Dedifferentiated amniotic fluid mesenchymal stem cell (primary cell): ENCODE measurements around the gene CUBN.

Experiments
- DNase-seq: peaks from one replicate; pipeline ENCODE4 v3.0.0-alpha.2; 2016; ENCODE audit errors: extremely low spot score

Gene CUBN

DNA sequence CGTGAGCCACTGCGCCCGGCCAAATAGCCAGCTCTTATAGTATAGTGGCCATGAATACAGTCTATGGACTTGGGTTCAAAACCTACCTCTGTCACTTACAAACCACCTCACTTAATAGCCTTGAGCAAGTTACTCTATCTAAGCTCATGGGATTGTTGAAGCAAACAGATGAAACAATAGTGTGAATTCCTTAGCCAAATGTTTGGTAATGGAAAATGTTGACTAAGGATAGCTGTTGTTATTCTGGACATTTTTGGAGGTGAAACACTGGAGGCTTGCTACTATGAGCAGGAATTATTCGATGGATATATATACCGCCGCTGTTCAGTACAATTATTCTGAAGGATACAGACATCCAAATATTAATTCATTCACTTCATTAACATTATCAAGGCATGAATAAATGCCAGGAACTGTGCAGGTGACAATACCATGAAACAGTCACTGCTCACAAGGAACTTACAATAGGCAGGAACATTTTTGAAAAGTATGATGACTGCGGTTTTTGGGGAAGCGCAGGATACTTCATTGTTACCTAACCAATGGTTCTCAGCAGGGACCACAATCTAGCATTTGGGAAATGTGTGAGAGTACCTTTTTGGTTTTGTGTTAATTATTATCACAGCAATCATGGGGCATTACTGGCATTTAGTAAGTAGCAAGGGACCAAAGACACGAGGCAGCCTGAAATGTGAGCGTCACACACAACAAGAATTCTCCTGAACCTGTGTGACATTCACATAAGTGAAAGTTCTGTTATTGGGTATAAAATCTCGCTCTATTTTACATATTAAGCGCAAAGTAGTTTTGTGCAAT lies 55.7 kb downstream of the CUBN start:
- no peak for DNase-seq

DNA sequence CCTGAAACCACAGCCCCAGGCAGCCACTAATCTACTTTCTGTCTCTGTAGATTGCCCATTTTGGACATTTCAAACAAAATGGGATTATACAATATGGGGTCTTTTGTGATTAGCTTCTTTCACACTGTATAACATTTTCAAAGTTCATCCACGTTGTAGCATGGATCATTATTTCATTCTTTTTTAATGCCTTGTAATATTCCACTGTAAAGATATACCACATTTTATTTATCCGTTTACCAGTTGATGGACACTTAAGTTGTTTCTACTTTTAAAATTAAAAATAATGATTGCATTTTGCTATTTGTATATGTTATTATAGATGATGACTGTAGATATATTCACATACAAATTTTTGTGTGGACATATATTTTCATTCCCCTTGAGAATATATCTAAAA lies 60.7 kb downstream of the CUBN start:
- DNase-seq: no peak

DNA sequence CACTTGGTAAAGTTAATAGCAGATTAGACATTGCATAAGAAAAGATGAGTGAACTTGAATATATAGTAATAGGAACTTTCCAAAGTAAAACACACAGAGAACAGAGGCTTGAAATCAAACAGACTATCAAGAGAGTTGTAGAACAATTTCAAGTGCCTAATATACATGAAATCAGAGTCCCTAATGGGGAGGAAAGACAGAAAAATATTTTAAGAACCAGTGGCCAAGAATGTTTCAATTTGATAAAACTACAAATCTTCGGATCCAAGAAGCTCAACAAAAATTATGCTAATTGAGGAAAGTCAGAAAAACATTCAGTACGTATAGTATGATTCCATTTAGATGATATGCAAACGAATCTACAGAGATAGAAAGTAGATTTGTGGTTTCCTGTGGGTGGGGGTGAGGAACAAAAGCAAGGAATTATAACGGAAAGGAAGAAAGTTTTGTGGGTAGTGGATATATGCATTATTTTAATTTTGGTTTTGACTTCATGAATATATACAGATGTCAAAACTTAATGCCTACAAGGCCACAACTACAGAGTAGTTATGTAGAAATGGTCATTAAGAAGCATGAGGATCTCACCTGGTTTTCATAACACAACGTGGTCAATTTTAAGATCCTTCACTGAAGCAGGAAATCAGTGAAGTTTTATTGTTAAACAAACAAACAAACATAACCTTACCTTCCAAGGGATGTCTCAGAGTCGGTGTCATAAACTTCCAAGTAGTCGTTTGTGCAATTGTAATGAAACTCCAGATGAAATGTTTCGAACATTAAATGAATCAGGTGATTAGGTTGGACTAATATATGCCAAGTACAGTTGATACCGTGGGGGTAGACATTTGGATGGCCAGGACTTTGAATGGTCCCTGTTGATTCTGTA lies 62.0 kb downstream of the CUBN start:
- peak; percentile 26 for DNase-seq

DNA sequence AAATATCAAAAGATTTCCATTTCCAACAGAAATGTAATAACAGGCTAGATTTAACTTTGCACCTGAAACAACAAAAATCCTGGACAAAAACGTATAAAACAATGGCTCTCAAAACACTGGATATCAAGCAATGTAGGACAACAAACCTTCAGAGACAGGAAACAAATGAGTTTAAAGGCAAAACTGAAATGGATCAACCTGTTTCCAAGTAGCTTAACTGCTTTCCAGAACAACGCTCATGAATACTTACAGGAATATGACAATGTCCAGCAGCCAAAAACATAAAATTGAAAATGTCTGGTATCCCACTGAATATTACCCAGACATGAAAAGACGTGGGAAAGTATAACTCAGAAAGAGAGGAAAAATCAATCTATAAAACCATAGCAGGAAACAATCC lies 62.8 kb downstream of the CUBN start:
- DNase-seq: no peak

DNA sequence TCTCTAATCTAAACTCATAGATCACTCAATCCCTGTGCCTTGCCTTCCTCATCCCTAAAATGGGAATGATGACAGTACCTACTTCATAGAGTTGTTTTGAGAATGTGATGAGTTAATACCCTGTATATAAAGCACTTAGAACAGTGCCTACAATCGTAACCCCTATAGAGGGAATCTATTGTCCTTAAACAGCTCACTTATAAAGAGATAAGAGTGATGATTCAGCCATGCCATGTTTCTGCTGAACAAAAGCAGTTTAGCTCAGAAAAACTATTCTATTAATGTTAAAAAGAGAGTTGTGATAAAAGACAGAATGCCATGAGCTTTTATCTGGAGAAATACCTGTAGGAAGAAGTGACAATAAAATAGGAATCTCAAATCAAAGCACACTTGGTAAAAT lies 63.6 kb downstream of the CUBN start:
- DNase-seq: no peak

DNA sequence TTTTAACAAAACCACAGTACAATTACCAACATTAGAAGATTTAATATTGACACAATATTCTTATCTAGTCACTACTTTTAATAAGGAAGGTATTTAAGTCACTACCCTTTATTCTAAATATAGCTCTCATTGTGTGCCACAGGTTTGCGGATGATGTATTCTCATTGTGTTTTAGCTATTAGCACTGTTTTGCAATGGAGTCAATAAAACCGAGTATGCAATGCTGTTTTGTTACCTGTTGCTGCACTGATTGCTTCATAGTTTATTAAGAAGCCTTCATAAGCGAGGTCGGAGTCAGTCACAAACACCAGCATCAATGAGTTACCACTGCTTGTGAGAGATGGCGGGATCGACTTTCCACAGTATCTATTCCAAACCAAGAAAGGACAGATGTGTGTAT lies 64.3 kb downstream of the CUBN start:
- no peak for DNase-seq

DNA sequence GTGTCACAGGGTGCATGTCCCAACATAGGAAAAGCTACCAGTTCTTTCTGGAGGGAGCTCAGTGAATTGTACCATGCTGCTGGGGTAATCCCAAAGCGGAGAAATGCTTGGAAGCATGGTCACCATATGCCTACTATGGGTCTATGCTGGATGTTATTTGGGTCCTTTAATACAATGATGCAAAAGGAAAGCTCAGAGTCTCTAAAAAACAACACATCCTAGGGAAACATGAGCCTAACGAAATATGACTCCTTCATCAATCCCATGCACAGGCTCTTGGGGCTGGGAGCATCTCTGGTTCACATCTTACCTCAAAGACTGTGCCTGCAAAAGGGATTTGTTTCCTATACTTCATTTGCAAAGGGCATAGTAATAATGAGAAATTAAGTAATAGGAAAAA lies 65.2 kb downstream of the CUBN start:
- DNase-seq: no peak

DNA sequence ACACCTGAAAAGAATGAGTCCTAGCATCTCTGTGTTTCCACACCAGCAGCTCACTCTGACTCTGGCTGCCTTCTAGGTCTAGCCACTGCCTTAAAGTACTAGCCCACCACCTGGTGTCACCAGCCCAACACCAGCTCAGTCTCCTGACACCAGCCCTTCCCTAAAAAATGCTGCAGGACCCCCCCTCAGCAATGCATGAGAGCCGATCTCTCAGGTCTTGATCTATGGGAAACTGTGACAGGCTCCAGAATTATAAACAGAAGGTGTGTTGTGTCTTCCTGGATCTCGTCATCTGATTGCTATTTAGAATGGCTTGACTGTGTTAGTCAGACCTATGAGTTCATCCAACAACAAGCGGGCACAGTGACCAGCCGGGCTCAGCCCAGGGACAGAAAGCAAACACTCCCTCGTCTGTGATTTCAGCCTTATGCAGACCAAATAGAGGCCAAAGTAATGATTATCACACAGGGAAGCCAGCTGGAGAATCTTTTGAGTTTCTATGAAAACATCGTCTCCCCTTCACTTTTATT lies 66.6 kb downstream of the CUBN start:
- peak; percentile 90 for DNase-seq

DNA sequence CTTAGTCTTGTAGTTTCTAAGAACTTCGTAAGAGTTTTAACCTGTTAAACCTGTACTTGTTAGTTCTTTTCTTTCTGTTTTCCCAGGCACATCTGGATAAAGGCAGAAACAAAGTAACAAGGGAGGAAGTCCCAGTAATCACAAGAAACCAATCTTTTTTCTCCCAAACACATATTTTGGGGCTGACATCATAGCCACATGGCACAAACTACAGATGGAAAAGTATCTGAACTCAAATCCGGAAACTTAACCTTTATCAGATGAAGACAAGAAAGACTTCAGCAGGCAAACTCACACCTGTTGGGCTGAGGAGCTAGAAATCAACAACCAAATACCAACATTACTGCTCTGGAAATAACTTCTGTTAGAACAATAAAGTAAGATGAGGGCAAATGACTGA lies 67.1 kb downstream of the CUBN start:
- peak; percentile 83 for DNase-seq

DNA sequence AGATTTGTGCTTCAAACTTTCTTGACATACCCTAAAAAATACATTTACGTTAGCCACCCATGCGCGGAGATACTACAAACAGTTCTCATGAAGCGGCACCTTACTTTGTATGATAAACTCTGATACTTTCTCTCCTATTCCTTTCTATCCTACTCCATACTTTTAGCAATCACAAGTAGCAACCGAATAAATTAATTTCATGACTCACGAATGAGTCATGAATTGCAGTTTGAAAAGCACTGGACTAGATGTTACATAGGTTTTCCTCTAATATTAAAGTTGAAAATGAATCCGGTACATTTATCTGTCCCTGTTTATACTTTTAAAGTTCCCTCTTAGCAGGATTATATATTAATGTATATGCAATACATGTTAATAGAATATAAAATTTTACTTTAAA lies 67.6 kb downstream of the CUBN start:
- peak; percentile 48 for DNase-seq

DNA sequence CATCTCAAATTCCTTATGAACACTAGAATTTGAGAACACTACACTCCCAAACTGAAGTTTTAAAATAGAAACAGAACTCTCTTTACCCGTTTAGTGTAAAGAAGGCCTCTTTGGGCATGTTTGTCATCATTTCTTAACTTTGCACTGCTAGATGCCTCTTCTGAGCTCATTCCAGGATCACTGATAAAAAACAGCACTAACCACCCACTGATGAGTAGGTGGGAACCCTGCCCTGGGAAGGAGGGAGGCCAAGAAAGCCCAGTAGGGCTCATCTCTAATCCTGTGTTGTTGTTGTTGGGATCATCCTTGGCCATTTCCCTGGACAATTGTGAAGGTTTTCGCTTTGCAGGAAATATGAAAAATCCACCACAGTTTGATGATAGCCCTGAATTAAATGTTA lies 68.2 kb downstream of the CUBN start:
- no peak for DNase-seq

DNA sequence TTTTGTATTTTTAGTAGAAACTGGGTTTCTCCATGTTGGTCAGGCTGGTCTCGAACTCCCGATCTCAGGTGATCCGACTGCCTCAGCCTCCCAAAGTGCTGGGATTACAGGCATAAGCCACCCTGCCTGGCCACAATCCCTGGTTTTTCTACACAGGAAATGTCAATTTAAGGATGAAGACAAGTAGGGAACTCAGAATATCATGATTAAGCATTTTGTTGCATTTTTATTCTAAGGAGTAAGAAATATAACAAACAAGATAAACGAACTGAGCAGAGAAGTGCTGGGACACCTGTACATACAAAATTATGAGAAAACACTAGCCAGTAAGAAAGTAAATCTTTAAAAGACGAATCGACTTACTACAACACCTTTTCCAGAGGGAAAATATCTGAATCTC lies 69.3 kb downstream of the CUBN start:
- no peak for DNase-seq

DNA sequence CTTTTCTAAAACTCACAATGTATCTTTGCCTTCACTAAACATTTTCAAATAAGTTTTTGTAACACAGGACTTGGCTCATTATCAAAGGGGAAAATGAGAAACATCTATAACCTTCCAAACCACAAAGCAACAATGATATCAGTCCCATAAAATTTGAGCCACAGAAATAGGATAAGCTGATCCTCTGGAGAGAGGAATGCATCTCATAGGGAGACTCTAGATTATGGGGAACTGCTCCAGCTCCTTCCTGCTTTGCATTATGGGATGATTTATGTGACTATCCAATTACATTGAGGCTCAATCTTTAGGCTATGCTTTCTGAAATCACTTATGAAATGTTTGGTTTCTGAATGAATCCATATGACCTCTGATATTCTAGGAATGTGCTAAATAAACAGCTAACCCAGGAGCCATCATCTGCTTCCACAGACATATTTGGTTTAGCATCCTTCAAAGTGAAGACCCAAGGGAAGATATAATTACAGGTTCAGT lies 70.4 kb downstream of the CUBN start:
- DNase-seq: peak; percentile 88

DNA sequence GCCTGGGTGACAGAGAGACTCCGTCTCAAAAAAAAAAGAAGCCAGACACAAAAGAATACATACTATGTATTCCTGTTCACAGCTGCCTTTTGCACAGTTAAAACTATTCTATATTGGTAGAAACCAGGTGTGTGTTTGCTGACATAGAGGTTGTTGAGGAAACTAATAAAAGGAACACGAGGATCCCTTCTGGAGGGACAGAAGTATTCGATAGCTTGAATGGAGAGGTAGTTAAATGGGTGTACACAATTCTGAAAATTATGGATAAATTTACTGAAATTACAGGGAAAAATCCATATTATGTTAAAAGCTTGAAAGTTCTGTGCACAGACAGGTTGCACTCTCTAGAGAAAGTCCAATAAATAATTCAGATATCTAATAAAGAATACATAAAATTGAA lies 71.5 kb downstream of the CUBN start:
- DNase-seq: no peak

DNA sequence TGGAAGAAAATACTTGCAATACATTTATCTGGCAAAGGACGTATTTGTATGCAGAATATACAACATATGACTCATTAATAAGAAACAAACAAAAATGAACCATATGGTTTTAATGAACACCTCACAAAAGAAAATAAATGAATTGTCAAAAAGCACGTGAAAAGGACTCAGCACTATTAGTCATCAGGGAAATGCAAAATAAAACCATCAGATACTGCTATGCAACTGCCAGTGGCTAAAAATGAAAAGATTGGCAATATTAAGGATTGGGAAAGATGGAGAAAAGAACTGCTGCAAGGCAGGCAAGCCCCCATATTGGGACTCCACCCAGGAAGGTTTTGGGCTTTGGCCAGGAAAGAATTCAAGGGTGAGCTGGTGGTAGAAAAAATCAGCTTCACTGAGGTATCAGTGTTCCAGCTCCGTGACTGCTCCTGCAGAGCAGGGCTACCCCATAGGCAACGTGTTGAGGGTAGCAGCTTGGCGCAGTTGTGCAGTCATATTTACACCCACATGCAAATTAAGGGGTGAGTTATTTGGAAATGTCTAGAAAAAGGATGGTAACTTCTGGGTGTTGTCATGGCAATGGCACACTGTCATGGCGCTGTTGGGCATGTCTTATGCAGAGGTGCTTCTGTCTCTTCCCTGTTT lies 72.7 kb downstream of the CUBN start:
- peak; percentile 64 for DNase-seq

DNA sequence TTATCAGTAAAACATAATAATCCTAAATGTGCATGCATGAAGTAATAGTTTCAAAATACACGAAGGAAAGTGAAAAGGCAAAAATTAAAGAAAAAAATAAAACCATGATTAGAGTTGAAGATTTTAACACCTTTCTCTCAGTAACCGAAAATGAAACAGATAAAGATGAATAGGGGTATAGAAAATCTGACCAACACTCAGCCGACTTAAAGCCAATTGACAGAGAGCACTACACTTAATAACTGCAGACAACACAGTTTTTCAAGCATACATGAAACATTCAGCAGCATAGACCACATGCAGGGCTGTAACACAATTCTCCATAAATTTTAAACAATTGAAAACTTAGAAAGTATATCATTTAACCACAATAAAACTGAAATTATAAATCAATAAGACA lies 76.1 kb downstream of the CUBN start:
- DNase-seq: no peak

DNA sequence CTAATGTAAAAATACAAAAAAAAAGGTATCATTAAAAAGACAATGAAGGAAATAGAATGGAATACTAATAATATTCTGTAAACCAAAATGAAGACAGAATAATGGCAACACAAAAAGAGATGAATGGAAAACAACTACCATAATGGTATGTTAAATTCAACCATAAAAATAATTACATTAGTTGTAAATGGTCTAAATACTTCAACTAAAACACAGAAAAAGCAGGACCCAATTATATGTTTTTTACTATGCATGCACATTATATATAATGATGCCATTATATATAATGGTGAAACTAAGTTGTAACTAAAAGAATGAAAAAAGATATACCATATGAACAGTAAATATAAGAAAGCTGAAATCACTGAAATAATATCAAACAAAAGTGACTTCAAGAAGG lies 76.5 kb downstream of the CUBN start:
- DNase-seq: no peak

DNA sequence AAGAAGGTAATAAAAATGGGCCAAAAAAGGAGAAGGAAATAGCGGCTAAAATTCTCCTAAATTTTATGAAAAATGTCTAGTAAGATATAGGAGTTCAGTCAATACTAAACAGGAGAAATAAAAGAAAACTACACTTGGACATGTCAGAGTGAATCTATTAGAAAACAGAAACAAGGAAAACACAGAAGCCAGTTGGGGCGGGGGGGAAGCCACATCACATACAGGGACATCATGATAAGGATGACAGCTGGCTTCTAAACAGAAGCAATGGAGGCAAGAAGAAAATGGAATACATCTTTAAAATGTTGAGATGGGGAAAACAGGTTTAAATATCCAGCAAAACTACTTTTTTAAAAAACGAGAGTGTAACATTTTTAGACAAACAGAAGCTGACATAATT lies 77.8 kb downstream of the CUBN start:
- DNase-seq: no peak

DNA sequence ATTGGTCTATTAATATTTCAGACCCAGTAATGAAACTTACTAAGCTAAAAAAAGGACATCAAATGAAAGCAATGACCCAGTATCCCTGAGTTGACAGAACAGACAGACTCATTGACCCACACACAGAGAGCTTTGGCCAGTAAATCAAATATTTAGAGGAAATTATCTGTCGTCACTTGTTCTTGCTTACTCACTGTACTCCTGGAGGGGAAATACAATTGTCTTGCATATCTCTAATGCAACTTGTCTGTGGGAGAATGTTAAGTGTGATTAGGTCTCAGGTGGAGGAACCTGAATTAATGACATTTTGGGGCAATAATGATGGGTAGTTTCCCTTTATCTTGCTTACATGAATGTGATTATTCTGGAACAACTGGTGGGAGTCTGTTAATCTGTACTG lies 80.4 kb downstream of the CUBN start:
- no peak for DNase-seq

DNA sequence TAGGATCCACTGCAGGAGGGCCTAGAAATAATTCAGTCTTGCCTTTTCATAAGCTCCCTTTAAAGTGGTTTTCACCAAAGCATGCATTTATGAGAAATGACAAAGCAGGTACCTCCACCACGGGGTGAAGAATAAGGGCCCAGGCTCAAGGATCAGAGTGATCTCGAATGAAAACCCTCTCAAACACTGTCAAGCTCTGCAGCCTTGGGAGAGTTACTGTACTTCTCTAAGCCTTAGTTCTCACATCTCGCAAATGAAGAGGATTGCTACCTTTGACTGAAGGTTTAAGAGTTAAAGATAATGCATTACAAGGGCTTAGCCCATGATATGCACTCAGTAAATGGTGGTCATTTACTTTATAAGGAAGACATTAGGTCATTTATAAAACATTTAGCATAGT lies 81.7 kb downstream of the CUBN start:
- DNase-seq: no peak

DNA sequence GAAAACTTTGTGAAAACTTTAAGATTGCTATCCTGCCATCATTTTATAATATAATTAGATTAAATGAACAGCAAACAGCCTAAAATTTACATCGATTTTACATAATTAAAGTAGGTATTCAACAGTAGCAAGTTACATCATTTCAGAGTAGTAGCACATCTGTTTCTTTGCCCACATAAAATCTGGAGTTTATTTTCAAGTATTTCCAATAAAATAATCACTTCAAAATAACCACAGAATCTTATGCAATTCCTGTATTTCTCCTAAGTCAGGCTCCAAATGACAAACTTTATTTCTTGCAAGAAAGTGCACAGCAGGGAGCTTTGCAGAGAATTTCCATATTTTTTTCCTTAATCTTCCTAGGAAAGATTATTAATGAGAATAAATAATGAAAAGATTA lies 82.6 kb downstream of the CUBN start:
- no peak for DNase-seq

DNA sequence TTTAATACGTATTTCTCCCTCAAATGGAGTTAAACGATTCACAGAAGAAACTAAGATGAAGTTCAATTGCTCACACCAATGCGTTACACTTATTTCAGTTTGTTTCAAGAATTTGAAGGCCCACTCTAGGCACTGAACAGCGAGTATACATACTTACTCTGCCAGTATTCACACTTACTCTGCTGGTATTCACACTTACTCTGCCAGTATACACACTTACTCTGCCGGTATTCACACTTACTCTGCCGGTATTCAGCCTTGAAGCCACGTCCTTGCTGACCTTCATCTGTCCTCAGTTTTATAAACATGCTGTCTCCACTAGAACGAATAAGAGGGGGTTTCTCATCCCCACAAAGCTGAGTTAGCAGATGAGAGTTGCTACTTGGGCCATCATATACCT lies 86.0 kb downstream of the CUBN start:
- no peak for DNase-seq
